GM21360 (cell line): Measurements from ENCODE around the gene OTUD3.
"Not testable (repeated sequence)": the region's sequence is repeated elsewhere in the genome, so short reads cannot be mapped to it uniquely, and the experiment has no call there.

Source experiments
- ATAC-seq: cut with Tn5 transposase; IDR thresholded peaks from one replicate; pipeline ENCODE4 v1.9.1; 2021; ENCODE audit warnings: mild to moderate bottlenecking, moderate library complexity; ENCODE audit not compliant: unreplicated experiment

The OTUD3 gene

GRCh38 chr1:19909971-19910370 is 27.8 kb downstream of the OTUD3 start:
- no peak for ATAC-seq

GRCh38 chr1:19910650-19911049 is 28.5 kb downstream of the OTUD3 start:
- no peak for ATAC-seq

- no peak for ATAC-seq
Observed at GRCh38 chr1:19918057-19918456, 35.9 kb downstream of the OTUD3 start.

- no peak for ATAC-seq
Observed at GRCh38 chr1:19920132-19920710, 38.0 kb downstream of the OTUD3 start.

- no peak for ATAC-seq
Observed at GRCh38 chr1:19921310-19921709, 39.1 kb downstream of the OTUD3 start.

GRCh38 chr1:19922015-19922688 is 40.0 kb downstream of the OTUD3 start:
- no peak for ATAC-seq

GRCh38 chr1:19923137-19923952 is 41.1 kb downstream of the OTUD3 start, which contains the start of gene PLA2G2E:
Gene PLA2G2E (minus strand): TSS chr1:19923617. CDS start chr1:19923559, 58 bp downstream.
- ATAC-seq = no peak

- ATAC-seq = no peak
Observed at GRCh38 chr1:19923953-19924346, 41.8 kb downstream of the OTUD3 start.

GRCh38 chr1:19925342-19926070 is 43.3 kb downstream of the OTUD3 start:
- ATAC-seq = no peak

GRCh38 chr1:19926296-19927129 is 44.3 kb downstream of the OTUD3 start:
- ATAC-seq = no peak

GRCh38 chr1:19927130-19927421 is 44.9 kb downstream of the OTUD3 start:
- not testable (repeated sequence) for ATAC-seq

- ATAC-seq = no peak
Observed at GRCh38 chr1:19932866-19933265, 50.7 kb downstream of the OTUD3 start.

- ATAC-seq = no peak
Observed at GRCh38 chr1:19934336-19934735, 52.1 kb downstream of the OTUD3 start.

- no peak for ATAC-seq
Observed at GRCh38 chr1:19936061-19936750, 54.0 kb downstream of the OTUD3 start.

- ATAC-seq = no peak
Observed at GRCh38 chr1:19938472-19938871, 56.3 kb downstream of the OTUD3 start.

GRCh38 chr1:19940486-19941205 is 58.5 kb downstream of the OTUD3 start:
- no peak for ATAC-seq

- no peak for ATAC-seq
Observed at GRCh38 chr1:19941206-19941568, 59.0 kb downstream of the OTUD3 start.

- ATAC-seq = no peak
Observed at GRCh38 chr1:19942088-19942487, 59.9 kb downstream of the OTUD3 start.

GRCh38 chr1:19942657-19943056 is 60.5 kb downstream of the OTUD3 start:
- ATAC-seq = no peak
